ENCODE measurements around the gene SCYL3.

SCYL3 gene

DNA sequence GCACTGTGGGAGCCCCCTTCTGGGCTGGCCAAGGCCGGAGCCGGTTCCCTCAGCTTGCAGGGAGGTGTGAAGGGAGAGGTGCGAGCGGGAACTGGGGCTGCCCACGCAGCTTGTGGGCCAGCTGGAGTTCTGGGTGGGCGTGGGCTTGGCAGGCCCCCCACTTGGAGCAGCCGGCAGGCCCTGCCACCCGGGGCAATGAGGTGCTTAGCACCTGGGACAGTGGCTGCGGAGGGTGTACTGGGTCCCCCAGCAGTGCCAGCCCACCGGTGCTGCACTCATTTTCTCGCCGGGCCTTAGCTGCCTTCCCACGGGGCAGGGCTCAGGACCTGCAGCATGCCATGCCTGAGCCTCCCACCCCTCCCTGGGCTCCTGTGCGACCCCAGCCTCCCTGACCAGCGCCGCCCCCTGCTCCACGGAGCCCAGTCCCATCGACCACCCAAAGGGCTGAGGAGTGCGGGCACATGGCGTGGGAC lies 11.6 kb downstream of the SCYL3 start:
- no peak for TF ChIP-seq CTCF (IDR thresholded peaks at IDR 0.05; ENCODE audit: low read length, missing control alignments)
- DNase-seq (ENCODE audit: low read depth) = no peak
- H3K4me3 ChIP-seq (replicated peaks; ENCODE audit: low read depth, low read length) = no peak overlapping the region

GRCh38 chr1:169879034-169879840 lies 14.5 kb downstream of the SCYL3 start:
- H3K4me3 ChIP-seq (replicated peaks; ENCODE audit: low read depth, low read length) = no peak overlapping the region
- DNase-seq (ENCODE audit: low read depth) = no peak
- no peak for TF ChIP-seq CTCF (IDR thresholded peaks at IDR 0.05; ENCODE audit: low read length, missing control alignments)

- H3K4me3 ChIP-seq (replicated peaks; ENCODE audit: low read depth, low read length) = no peak overlapping the region
- TF ChIP-seq CTCF (IDR thresholded peaks at IDR 0.05; ENCODE audit: low read length, missing control alignments) = no peak
- no peak for DNase-seq (ENCODE audit: low read depth)
These were observed 15.2 kb downstream of the SCYL3 start for GRCh38 chr1:169878498-169878897.

- TF ChIP-seq CTCF (IDR thresholded peaks at IDR 0.05; ENCODE audit: low read length, missing control alignments) = no peak
- no peak for DNase-seq (ENCODE audit: low read depth)
- no peak overlapping the region for H3K4me3 ChIP-seq (replicated peaks; ENCODE audit: low read depth, low read length)
These were observed 15.8 kb downstream of the SCYL3 start for GRCh38 chr1:169877800-169878491.

DNA sequence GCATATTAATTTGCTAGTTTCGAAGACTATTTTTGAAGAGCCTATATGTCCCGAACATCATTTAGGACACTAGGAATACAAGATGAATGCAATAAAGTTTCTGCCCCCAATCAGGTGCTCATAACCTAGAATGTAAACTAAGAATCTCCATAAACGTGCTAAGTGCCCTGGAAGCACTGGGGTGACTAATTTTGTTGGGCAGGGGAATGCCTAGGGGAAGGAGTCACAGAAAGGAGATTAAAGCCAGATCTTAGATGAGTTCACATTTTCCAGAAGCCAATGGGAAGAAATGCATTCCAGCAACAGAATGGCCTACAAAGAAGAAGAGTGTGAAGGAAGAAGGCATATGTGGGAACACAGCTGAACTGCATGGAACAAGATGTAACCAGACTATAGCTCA lies 19.5 kb downstream of the SCYL3 start:
- H3K4me3 ChIP-seq (replicated peaks; ENCODE audit: low read depth, low read length) = no peak overlapping the region
- DNase-seq (ENCODE audit: low read depth) = peak; percentile 29

DNA sequence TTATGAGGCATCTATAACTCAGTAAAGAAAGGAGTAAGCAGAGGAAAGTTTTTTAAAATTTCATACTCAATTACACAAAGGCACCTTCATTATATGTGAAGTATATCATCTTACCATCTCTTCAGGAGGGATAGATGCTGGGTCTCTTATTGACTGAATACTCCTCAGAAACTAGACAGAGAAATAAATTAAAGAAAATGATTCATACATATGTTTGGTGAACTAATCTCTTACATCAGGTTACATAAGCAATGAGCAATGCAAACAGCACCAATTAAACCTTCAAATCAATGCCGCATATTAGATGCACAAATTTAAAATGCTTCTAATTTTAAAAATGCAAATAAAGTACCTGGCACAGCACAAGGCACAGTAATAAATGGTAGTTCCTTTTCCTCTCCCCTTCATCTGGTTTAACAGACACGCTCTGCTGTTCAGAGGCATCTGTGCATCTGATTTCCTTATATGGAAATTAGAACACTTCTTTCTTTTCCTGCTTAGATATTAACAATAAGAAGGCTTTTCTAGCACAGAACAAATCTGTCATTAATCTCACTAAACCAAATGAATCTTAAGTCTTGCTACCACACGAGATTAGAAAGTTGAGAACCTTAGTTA lies 20.0 kb downstream of the SCYL3 start:
- no peak for DNase-seq (ENCODE audit: low read depth)
- H3K4me3 ChIP-seq (replicated peaks; ENCODE audit: low read depth, low read length) = no peak overlapping the region
- no peak for TF ChIP-seq CTCF (IDR thresholded peaks at IDR 0.05; ENCODE audit: low read length, missing control alignments)

More for the DNA sequence above, 19.5 kb downstream of the SCYL3 start:
- no peak for TF ChIP-seq CTCF (IDR thresholded peaks at IDR 0.05; ENCODE audit: low read length, missing control alignments)

Measured in fibroblast of pulmonary artery (primary cell).